HL-60 (cell line): Measurements from ENCODE around the gene CDK8.

Experiments
- DNase-seq, 2 experiments: peaks; one replicate each; pipeline ENCODE4 v3.0.0-alpha.2; 2010 to 2020; ENCODE audit warnings: low read depth in 1 of 2, low spot score in 1 of 2
- H3K27ac ChIP-seq: fragments of 250-450 bp; sonication (Bioruptor Pico); replicated peaks from 2 replicates; pipeline ENCODE4 v1.5.1; 2020; ENCODE audit warnings: mild to moderate bottlenecking, moderate library complexity
- H3K27me3 ChIP-seq: fragments of 250-450 bp; sonication (Bioruptor Pico); 2 replicates; pipeline ENCODE4 v1.5.1; 2021; ENCODE audit warnings: mild to moderate bottlenecking, moderate library complexity; ENCODE audit not compliant: insufficient read depth, poor library complexity, severe bottlenecking
- H3K4me3 ChIP-seq: replicated peaks from 2 replicates; pipeline ENCODE4 v1.5.1; 2011; ENCODE audit warnings: mild to moderate bottlenecking, control low read depth, low read length; ENCODE audit not compliant: insufficient read depth
- GABPA ChIP-seq: IDR thresholded peaks from 2 replicates; pipeline ENCODE4 v1.6.1; 2012; ENCODE audit warnings: low read depth
- POLR2AphosphoS5 ChIP-seq: IDR thresholded peaks from 2 replicates; pipeline ENCODE4 v1.6.1; 2012; ENCODE audit warnings: low read depth
- SPI1 ChIP-seq: IDR thresholded peaks from 2 replicates; pipeline ENCODE4 v1.6.1; 2012; ENCODE audit warnings: low read depth, mild to moderate bottlenecking, borderline replicate concordance
- TF ChIP-seq, protein P1 (sequence below): IDR thresholded peaks from one replicate; pipeline ENCODE4 v1.5.1; 2011; ENCODE audit warnings: low read length, control low read depth, inconsistent platforms; ENCODE audit not compliant: insufficient read depth
- TF ChIP-seq, protein P2 (sequence below): IDR thresholded peaks from 2 replicates; pipeline ENCODE4 v1.6.1; 2012; ENCODE audit warnings: low read depth; ENCODE audit not compliant: insufficient replicate concordance

Gene CDK8

DNA sequence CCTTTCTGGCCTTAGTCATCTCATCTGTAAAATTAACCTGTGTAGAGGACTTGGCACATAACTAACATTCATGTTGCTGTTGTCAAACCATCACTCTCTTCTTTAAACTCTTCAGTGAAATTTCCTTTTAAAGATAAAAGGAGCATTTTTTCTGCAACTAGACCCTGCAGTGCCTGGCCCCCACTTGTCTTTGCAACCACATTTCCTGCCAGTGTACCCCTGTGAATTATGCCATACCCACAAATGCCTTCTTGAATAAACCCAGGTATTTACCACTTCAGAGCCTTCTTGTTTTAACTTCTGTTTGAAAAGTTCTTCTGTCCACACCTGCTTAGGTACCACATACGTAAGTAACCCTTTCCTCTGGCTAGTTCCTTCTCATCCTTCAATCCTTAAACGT lies 118.8 kb downstream of the CDK8 start:
- H3K27me3 ChIP-seq = no peaks in the 10 kb centered on the region
- H3K4me3 ChIP-seq = no peak overlapping the region
- no peak for TF ChIP-seq GABPA
- no peak for TF ChIP-seq POLR2AphosphoS5
- no peak for TF ChIP-seq SPI1
- TF ChIP-seq, protein P1, sequence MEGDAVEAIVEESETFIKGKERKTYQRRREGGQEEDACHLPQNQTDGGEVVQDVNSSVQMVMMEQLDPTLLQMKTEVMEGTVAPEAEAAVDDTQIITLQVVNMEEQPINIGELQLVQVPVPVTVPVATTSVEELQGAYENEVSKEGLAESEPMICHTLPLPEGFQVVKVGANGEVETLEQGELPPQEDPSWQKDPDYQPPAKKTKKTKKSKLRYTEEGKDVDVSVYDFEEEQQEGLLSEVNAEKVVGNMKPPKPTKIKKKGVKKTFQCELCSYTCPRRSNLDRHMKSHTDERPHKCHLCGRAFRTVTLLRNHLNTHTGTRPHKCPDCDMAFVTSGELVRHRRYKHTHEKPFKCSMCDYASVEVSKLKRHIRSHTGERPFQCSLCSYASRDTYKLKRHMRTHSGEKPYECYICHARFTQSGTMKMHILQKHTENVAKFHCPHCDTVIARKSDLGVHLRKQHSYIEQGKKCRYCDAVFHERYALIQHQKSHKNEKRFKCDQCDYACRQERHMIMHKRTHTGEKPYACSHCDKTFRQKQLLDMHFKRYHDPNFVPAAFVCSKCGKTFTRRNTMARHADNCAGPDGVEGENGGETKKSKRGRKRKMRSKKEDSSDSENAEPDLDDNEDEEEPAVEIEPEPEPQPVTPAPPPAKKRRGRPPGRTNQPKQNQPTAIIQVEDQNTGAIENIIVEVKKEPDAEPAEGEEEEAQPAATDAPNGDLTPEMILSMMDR = no peak
- TF ChIP-seq, protein P2, sequence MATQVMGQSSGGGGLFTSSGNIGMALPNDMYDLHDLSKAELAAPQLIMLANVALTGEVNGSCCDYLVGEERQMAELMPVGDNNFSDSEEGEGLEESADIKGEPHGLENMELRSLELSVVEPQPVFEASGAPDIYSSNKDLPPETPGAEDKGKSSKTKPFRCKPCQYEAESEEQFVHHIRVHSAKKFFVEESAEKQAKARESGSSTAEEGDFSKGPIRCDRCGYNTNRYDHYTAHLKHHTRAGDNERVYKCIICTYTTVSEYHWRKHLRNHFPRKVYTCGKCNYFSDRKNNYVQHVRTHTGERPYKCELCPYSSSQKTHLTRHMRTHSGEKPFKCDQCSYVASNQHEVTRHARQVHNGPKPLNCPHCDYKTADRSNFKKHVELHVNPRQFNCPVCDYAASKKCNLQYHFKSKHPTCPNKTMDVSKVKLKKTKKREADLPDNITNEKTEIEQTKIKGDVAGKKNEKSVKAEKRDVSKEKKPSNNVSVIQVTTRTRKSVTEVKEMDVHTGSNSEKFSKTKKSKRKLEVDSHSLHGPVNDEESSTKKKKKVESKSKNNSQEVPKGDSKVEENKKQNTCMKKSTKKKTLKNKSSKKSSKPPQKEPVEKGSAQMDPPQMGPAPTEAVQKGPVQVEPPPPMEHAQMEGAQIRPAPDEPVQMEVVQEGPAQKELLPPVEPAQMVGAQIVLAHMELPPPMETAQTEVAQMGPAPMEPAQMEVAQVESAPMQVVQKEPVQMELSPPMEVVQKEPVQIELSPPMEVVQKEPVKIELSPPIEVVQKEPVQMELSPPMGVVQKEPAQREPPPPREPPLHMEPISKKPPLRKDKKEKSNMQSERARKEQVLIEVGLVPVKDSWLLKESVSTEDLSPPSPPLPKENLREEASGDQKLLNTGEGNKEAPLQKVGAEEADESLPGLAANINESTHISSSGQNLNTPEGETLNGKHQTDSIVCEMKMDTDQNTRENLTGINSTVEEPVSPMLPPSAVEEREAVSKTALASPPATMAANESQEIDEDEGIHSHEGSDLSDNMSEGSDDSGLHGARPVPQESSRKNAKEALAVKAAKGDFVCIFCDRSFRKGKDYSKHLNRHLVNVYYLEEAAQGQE = no peak
- no peak for DNase-seq
- no peak overlapping the region for H3K27ac ChIP-seq

- no peak for DNase-seq
- Histone ChIP-seq H3K27ac (no peak overlapping the region), H3K4me3 (no peak overlapping the region)
Measured at GRCh38 chr13:26376430-26376829, 122.5 kb downstream of the CDK8 start.

DNA sequence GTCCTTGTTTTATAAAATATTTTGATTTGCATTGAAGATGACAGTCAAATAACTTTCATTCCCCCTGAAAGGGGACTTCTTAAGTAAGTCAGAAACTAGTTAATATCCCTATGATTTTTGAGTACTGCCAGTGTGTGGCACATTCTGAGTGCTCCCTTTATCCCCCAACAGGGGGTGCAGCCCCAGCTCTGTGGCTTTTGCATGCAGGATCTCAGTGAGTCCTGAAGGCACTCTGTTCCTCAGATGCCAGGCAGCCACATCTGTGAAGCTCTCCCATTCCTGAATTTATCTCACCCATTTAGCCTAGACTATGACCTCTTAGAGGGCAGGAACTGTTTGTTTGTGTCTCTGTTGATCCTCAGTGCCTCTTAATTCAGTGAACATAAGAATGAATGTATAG lies 123.1 kb downstream of the CDK8 start:
- Histone ChIP-seq H3K4me3 (no peak overlapping the region), H3K27ac (no peak overlapping the region), H3K27me3 (no peaks in the 10 kb centered on the region)
- DNase-seq = peak; percentile 10 to 24
- no peak for TF ChIP-seq POLR2AphosphoS5
- TF ChIP-seq, protein P1 = no peak
- no peak for TF ChIP-seq SPI1
- TF ChIP-seq, protein P2 = no peak
- no peak for TF ChIP-seq GABPA

More at GRCh38 chr13:26376430-26376829, 122.5 kb downstream of the CDK8 start:
- H3K27me3 ChIP-seq = no peaks in the 10 kb centered on the region
- TF ChIP-seq GABPA = peak; percentile 52
- TF ChIP-seq, protein P2 = no peak
- no peak for TF ChIP-seq POLR2AphosphoS5

DNA sequence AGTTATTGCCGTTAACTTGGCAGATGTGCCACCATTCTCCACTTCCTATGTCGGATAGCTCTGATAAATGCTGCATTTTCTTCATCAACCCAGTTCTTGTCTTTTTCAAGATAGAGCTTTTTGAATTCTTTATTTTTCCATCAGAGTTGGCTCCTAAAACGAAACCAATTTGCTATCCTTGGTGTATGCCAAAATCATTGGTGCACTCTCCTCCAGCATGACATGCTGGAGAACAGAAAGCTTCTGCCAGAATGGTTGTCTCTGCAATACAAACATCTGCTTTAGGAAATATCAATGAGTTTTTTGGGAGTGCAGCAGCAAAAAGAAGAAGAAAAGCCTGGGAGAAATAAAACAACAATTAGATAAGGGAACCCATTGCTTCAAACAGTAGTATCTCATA lies 124.2 kb downstream of the CDK8 start:
- H3K27ac ChIP-seq = no peak overlapping the region
- H3K27me3 ChIP-seq = no peaks in the 10 kb centered on the region
- DNase-seq = no peak
- TF ChIP-seq POLR2AphosphoS5 = no peak
- TF ChIP-seq SPI1 = no peak
- TF ChIP-seq, protein P2 = no peak
- TF ChIP-seq, protein P1 = no peak
- TF ChIP-seq GABPA = no peak
- H3K4me3 ChIP-seq = no peak overlapping the region
